KMS-11 (cell line): ENCODE measurements around the gene TCF4.

Experiments
- H2AFZ ChIP-seq: fragments of 200-600 bp; sonication (generic); 2 replicates; pipeline ENCODE4 v1.6.1; 2016; ENCODE audit warnings: antibody characterized with exemption, mixed run types, low read depth
- H3K27ac ChIP-seq: fragments of 200-600 bp; sonication (generic); 2 replicates; pipeline ENCODE4 v1.6.1; 2016; ENCODE audit warnings: mild to moderate bottlenecking, mixed run types
- H3K27me3 ChIP-seq: fragments of 200-600 bp; sonication (generic); 2 replicates; pipeline ENCODE4 v1.6.1; 2017; ENCODE audit warnings: mild to moderate bottlenecking, low read depth, mixed run types, moderate library complexity; ENCODE audit not compliant: insufficient read depth
- H3K36me3 ChIP-seq: fragments of 200-600 bp; sonication (generic); 2 replicates; pipeline ENCODE4 v1.6.1; 2017; ENCODE audit warnings: mild to moderate bottlenecking, mixed run types; ENCODE audit not compliant: insufficient read depth
- H3K4me1 ChIP-seq: fragments of 200-600 bp; sonication (generic); 2 replicates; pipeline ENCODE4 v1.6.1; 2016; ENCODE audit warnings: mild to moderate bottlenecking, low read depth, mixed run types; ENCODE audit not compliant: poor library complexity, severe bottlenecking
- H3K4me2 ChIP-seq: fragments of 200-600 bp; sonication (generic); 2 replicates; pipeline ENCODE4 v1.7.0; 2016; ENCODE audit warnings: mild to moderate bottlenecking, mixed run types
- H3K4me3 ChIP-seq: fragments of 200-600 bp; sonication (generic); IDR thresholded peaks from 2 replicates; pipeline ENCODE4 v1.6.1; 2017; ENCODE audit warnings: low read depth, low read length, mixed read lengths; ENCODE audit not compliant: insufficient read depth
- H3K79me2 ChIP-seq: fragments of 200-600 bp; sonication (generic); 2 replicates; pipeline ENCODE4 v1.6.1; 2016; ENCODE audit warnings: low read depth, mixed run types; ENCODE audit not compliant: insufficient read depth
- H3K9ac ChIP-seq: fragments of 200-600 bp; sonication (generic); 2 replicates; pipeline ENCODE4 v1.6.1; 2016; ENCODE audit warnings: mild to moderate bottlenecking, mixed run types
- H4K20me1 ChIP-seq: fragments of 200-600 bp; sonication (generic); 2 replicates; pipeline ENCODE4 v1.6.1; 2016; ENCODE audit warnings: mild to moderate bottlenecking, mixed run types; ENCODE audit not compliant: insufficient read depth
- CTCF ChIP-seq: fragments of 200-600 bp; sonication (generic); conservative IDR thresholded peaks from 2 replicates; pipeline ENCODE4 v1.6.1; 2017; ENCODE audit warnings: low read depth, mild to moderate bottlenecking, antibody characterized with exemption, low read length, moderate library complexity, mixed read lengths

Gene TCF4

DNA sequence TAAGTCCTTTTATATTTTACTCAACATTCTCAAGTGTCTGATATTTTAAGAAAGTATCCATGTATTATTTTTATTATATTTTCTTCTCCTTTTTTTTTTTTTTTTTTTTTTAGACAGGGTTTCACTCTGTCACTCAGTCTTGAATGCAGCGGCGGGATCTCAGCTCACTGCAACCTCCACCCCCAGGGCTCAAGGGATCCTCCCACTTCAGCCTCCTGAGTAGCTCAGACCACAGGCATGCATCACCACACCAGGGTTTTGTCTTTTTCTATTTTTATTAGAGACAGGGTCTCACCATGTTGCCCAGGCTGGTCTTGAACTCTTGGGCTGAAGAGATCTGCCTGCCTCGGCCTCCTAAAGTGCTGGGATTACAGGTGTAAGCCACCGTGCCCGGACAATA lies 212.1 kb downstream of the TCF4 start:
- no peak for TF ChIP-seq CTCF
- Histone ChIP-seq H3K9ac (peak overlapping the region; percentile 31; the same call in 1 of the 2 replicates), H2AFZ (no peak overlapping the region), H4K20me1 (no peaks in the 10 kb centered on the region), H3K4me2 (peak overlapping the region; percentile 59), H3K4me1 (peaks cover 61% of the 10 kb centered on the region), H3K36me3 (no peaks in the 10 kb centered on the region), H3K79me2 (peaks cover 13% of the 10 kb centered on the region; the same call in 1 of the 2 replicates), H3K4me3 (no peak overlapping the region), H3K27ac (peak overlapping the region; percentile 76), H3K27me3 (no peaks in the 10 kb centered on the region)

- H3K27me3 ChIP-seq, result no peaks in the 10 kb centered on the region
- H3K36me3 ChIP-seq, result no peaks in the 10 kb centered on the region
- H3K27ac ChIP-seq, result peak overlapping the region; percentile 76; the same call in 1 of the 2 replicates
- H2AFZ ChIP-seq, result no peak overlapping the region
- H3K4me2 ChIP-seq, result peak overlapping the region; percentile 33; the same call in 1 of the 2 replicates
- H3K9ac ChIP-seq, result no peak overlapping the region
- H3K4me3 ChIP-seq, result no peak overlapping the region
- peaks cover 13% of the 10 kb centered on the region; the same call in 1 of the 2 replicates for H3K79me2 ChIP-seq
- peaks cover 50% of the 10 kb centered on the region for H3K4me1 ChIP-seq
- no peaks in the 10 kb centered on the region for H4K20me1 ChIP-seq
- TF ChIP-seq CTCF, result no peak
These were observed 213.3 kb downstream of the TCF4 start for GRCh38 chr18:55374741-55375140.

GRCh38 chr18:55372209-55372608 lies 215.8 kb downstream of the TCF4 start:
- Histone ChIP-seq H3K4me1 (peaks cover 35% of the 10 kb centered on the region), H3K27ac (no peak overlapping the region), H3K4me2 (no peak overlapping the region), H4K20me1 (no peaks in the 10 kb centered on the region), H2AFZ (no peak overlapping the region), H3K36me3 (no peaks in the 10 kb centered on the region), H3K4me3 (no peak overlapping the region), H3K27me3 (no peaks in the 10 kb centered on the region), H3K79me2 (peaks cover 7% of the 10 kb centered on the region; the same call in 1 of the 2 replicates), H3K9ac (no peak overlapping the region)
- no peak for TF ChIP-seq CTCF

DNA sequence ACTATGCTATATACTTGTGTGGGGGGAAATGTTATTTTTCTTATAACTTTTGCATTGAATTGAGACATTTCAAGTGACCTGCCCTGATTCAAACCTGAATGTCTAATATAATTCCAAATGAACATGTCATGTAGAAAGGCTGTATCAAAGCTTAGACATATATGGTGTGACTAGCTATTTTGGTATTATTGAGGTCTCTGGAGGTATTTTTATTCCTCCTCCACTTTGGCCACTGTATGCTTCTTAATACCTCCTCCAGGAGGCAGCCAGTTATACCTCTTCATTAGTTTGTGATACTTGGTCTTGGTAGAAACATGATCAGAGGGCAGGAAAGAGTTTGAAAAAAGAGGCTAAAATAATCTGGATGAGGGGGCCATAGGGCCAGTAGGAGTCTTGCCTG lies 217.1 kb downstream of the TCF4 start:
- Histone ChIP-seq H3K9ac (no peak overlapping the region), H3K27ac (no peak overlapping the region), H4K20me1 (no peaks in the 10 kb centered on the region), H3K4me1 (peaks cover 22% of the 10 kb centered on the region), H3K27me3 (no peaks in the 10 kb centered on the region), H3K4me3 (no peak overlapping the region), H3K4me2 (no peak overlapping the region), H2AFZ (no peak overlapping the region), H3K36me3 (no peaks in the 10 kb centered on the region), H3K79me2 (peaks cover 7% of the 10 kb centered on the region; the same call in 1 of the 2 replicates)
- no peak for TF ChIP-seq CTCF
